HEK293 (cell line): ENCODE measurements around the gene NFIL3.

Source experiments
- BCL11A ChIP-seq: fragments of 450-650 bp; formaldehyde crosslinking; IDR thresholded peaks from 2 replicates; pipeline ENCODE4 v1.5.1; 2016; ENCODE audit warnings: low read depth, missing biosample characterization, missing genetic modification characterization
- GLI2 ChIP-seq: fragments of 450-650 bp; formaldehyde crosslinking; IDR thresholded peaks from 2 replicates; pipeline ENCODE4; 2017; ENCODE audit warnings: missing biosample characterization, missing genetic modification characterization, low read depth, borderline replicate concordance
- HOXD13 ChIP-seq: sonication (generic); formaldehyde crosslinking; IDR thresholded peaks from 2 replicates; pipeline ENCODE4 v1.8.0; 2022; ENCODE audit warnings: missing genetic modification reagents, borderline replicate concordance
- KLF1 ChIP-seq: fragments of 450-650 bp; formaldehyde crosslinking; IDR thresholded peaks from 2 replicates; pipeline ENCODE4 v1.5.1; 2016; ENCODE audit warnings: missing biosample characterization, missing genetic modification characterization
- KLF7 ChIP-seq: fragments of 450-650 bp; formaldehyde crosslinking; IDR thresholded peaks from 2 replicates; pipeline ENCODE4 v1.5.1; 2016; ENCODE audit warnings: missing biosample characterization, missing genetic modification characterization, borderline replicate concordance
- OVOL3 ChIP-seq: fragments of 450-650 bp; formaldehyde crosslinking; IDR thresholded peaks from 2 replicates; pipeline ENCODE4 v1.5.1; 2016; ENCODE audit warnings: missing biosample characterization, missing genetic modification characterization
- PRDM2 ChIP-seq: fragments of 450-650 bp; formaldehyde crosslinking; IDR thresholded peaks from 2 replicates; pipeline ENCODE4 v1.5.1; 2016; ENCODE audit warnings: missing biosample characterization, missing genetic modification characterization, borderline replicate concordance
- SCRT2 ChIP-seq: fragments of 450-650 bp; formaldehyde crosslinking; IDR thresholded peaks from 2 replicates; pipeline ENCODE4 v1.5.1; 2016; ENCODE audit warnings: missing biosample characterization, missing genetic modification characterization
- YY1 ChIP-seq: fragments of 450-650 bp; formaldehyde crosslinking; IDR thresholded peaks from 2 replicates; pipeline ENCODE4 v1.5.1; 2018; ENCODE audit warnings: missing biosample characterization, missing genetic modification characterization
- ZBTB17 ChIP-seq: fragments of 450-650 bp; formaldehyde crosslinking; IDR thresholded peaks from 2 replicates; pipeline ENCODE4 v1.5.1; 2016; ENCODE audit warnings: missing biosample characterization, missing genetic modification characterization
- ZNF140 ChIP-seq: fragments of 450-650 bp; formaldehyde crosslinking; IDR thresholded peaks from 2 replicates; pipeline ENCODE4 v1.5.1; 2016; ENCODE audit warnings: missing biosample characterization, missing genetic modification characterization
- ZNF174 ChIP-seq: fragments of 450-650 bp; formaldehyde crosslinking; IDR thresholded peaks from 2 replicates; pipeline ENCODE4 v1.5.0; 2017; ENCODE audit warnings: missing biosample characterization, mild to moderate bottlenecking, missing genetic modification characterization
- ZNF221 ChIP-seq: fragments of 450-650 bp; formaldehyde crosslinking; IDR thresholded peaks from 2 replicates; pipeline ENCODE4 v1.5.1; 2017; ENCODE audit warnings: missing biosample characterization, missing genetic modification characterization, borderline replicate concordance
- ZNF26 ChIP-seq: fragments of 450-650 bp; formaldehyde crosslinking; IDR thresholded peaks from 2 replicates; pipeline ENCODE4 v1.5.1; 2016; ENCODE audit warnings: missing biosample characterization, missing genetic modification characterization
- ZNF302 ChIP-seq: fragments of 450-650 bp; formaldehyde crosslinking; IDR thresholded peaks from 2 replicates; pipeline ENCODE4 v1.5.1; 2016; ENCODE audit warnings: missing biosample characterization, missing genetic modification characterization, low read depth
- ZNF350 ChIP-seq: fragments of 450-650 bp; formaldehyde crosslinking; IDR thresholded peaks from 2 replicates; pipeline ENCODE4 v1.5.0; 2017; ENCODE audit warnings: missing biosample characterization, mild to moderate bottlenecking, missing genetic modification characterization
- ZNF354C ChIP-seq: fragments of 450-650 bp; formaldehyde crosslinking; IDR thresholded peaks from 2 replicates; pipeline ENCODE4 v1.5.1; 2016; ENCODE audit warnings: missing biosample characterization, missing genetic modification characterization, low read depth, borderline replicate concordance
- ZNF366 ChIP-seq: fragments of 450-650 bp; formaldehyde crosslinking; conservative IDR thresholded peaks from 2 replicates; pipeline ENCODE4 v1.5.1; 2016; ENCODE audit warnings: missing biosample characterization, missing genetic modification characterization
- ZNF394 ChIP-seq: fragments of 450-650 bp; formaldehyde crosslinking; IDR thresholded peaks from 2 replicates; pipeline ENCODE4 v1.5.1; 2016; ENCODE audit warnings: missing biosample characterization, missing genetic modification characterization, mild to moderate bottlenecking, moderate library complexity, borderline replicate concordance
- ZNF488 ChIP-seq: fragments of 450-650 bp; formaldehyde crosslinking; IDR thresholded peaks from 2 replicates; pipeline ENCODE4 v1.5.1; 2016; ENCODE audit warnings: missing biosample characterization, missing genetic modification characterization
- ZNF501 ChIP-seq: fragments of 450-650 bp; formaldehyde crosslinking; IDR thresholded peaks from 2 replicates; pipeline ENCODE4 v1.5.1; 2016; ENCODE audit warnings: missing biosample characterization, missing genetic modification characterization
- ZNF510 ChIP-seq: fragments of 450-650 bp; formaldehyde crosslinking; IDR thresholded peaks from 2 replicates; pipeline ENCODE4 v1.5.1; 2018; ENCODE audit warnings: mild to moderate bottlenecking, missing genetic modification characterization, missing biosample characterization; ENCODE audit not compliant: insufficient replicate concordance
- ZNF549 ChIP-seq: fragments of 450-650 bp; IDR thresholded peaks from 2 replicates; pipeline ENCODE4 v1.5.1; 2018; ENCODE audit warnings: missing biosample characterization, missing genetic modification characterization, mild to moderate bottlenecking, inconsistent platforms, moderate library complexity
- ZNF600 ChIP-seq: fragments of 450-650 bp; formaldehyde crosslinking; IDR thresholded peaks from 2 replicates; pipeline ENCODE4 v1.5.1; 2016; ENCODE audit warnings: missing biosample characterization, missing genetic modification characterization
- ZNF645 ChIP-seq: fragments of 450-650 bp; formaldehyde crosslinking; IDR thresholded peaks from 2 replicates; pipeline ENCODE4; 2016; ENCODE audit warnings: missing biosample characterization, missing genetic modification characterization
- ZNF654 ChIP-seq: fragments of 450-650 bp; formaldehyde crosslinking; IDR thresholded peaks from 2 replicates; pipeline ENCODE4 v1.5.1; 2016; ENCODE audit warnings: low read depth, missing biosample characterization, missing genetic modification characterization
- ZNF670 ChIP-seq: fragments of 450-650 bp; formaldehyde crosslinking; IDR thresholded peaks from 2 replicates; pipeline ENCODE4 v1.5.1; 2016; ENCODE audit warnings: missing biosample characterization, missing genetic modification characterization, low read depth
- ZNF677 ChIP-seq: fragments of 450-650 bp; IDR thresholded peaks from 2 replicates; pipeline ENCODE4 v1.5.0; 2018; ENCODE audit warnings: missing biosample characterization, mild to moderate bottlenecking, missing genetic modification characterization, moderate library complexity
- ZSCAN4 ChIP-seq: fragments of 450-650 bp; formaldehyde crosslinking; IDR thresholded peaks from 2 replicates; pipeline ENCODE4 v1.5.1; 2017; ENCODE audit warnings: missing biosample characterization, missing genetic modification characterization

NFIL3 gene

GRCh38 chr9:91419222-91420191, 4.1 kb downstream of the NFIL3 start (continued):
- TF ChIP-seq ZNF26 (tag by site-specific recombination) (no peak), ZNF354C (tag by site-specific recombination) (no peak), ZNF510 (tag by site-specific recombination) (no peak), BCL11A (tag by site-specific recombination) (no peak), ZNF302 (tag by site-specific recombination) (no peak), YY1 (tag by site-specific recombination) (no peak), KLF1 (tag by site-specific recombination) (no peak), SCRT2 (tag by site-specific recombination) (peak; percentile 45; the same call in 1 of the 2 replicates), ZNF677 (no peak), ZNF549 (tag by site-specific recombination) (no peak), ZNF221 (no peak), HOXD13 (CRISPR knock-in tag) (no peak), ZBTB17 (tag by site-specific recombination) (peak; percentile 65), ZNF488 (tag by site-specific recombination) (no peak), ZNF350 (no peak), ZNF140 (tag by site-specific recombination) (no peak), PRDM2 (tag by site-specific recombination) (no peak), OVOL3 (no peak), ZSCAN4 (tag by site-specific recombination) (no peak), ZNF654 (tag by site-specific recombination) (no peak), KLF7 (tag by site-specific recombination) (no peak), ZNF600 (tag by site-specific recombination) (0 out of 2 replicates have a peak, but pooled peaks have one; percentile 31), ZNF670 (tag by site-specific recombination) (no peak), ZNF645 (tag by site-specific recombination) (no peak), ZNF174 (no peak), GLI2 (tag by site-specific recombination) (no peak), ZNF366 (tag by site-specific recombination) (peak; percentile 42; the same call in 1 of the 2 replicates), ZNF501 (no peak), ZNF394 (tag by site-specific recombination) (no peak)
